ENCODE data around the gene CHMP1A.

GRCh38 chr16:89653656-89654295 is 3.7 kb downstream of the CHMP1A start:
- no peak for TF ChIP-seq EZH2 (IDR thresholded peaks at IDR 0.05; ENCODE audit: low read length)
- TF ChIP-seq CTCF (optimal IDR thresholded peaks at IDR 0.05 in 1 of 3, IDR thresholded peaks at IDR 0.05 in 1 of 3, conservative IDR thresholded peaks at IDR 0.05 in 1 of 3; ENCODE audit: extremely low read depth in 1 of 3, insufficient read depth in 2 of 3, low read length in 3 of 3): no peak
